ENCODE data around the gene SUPT5H. TPM values are rescaled to one million over a fixed set of nuclear protein-coding genes. Genes with fewer than 3 reads are reported as not detected.
A peak's percentile ranks its signal among the peaks of the same experiment; 100 is the strongest.

The SUPT5H gene
- total and polyA plus RNA-seq, 12 donors: 56.2 to 149 (median 84.3) TPM

DNA sequence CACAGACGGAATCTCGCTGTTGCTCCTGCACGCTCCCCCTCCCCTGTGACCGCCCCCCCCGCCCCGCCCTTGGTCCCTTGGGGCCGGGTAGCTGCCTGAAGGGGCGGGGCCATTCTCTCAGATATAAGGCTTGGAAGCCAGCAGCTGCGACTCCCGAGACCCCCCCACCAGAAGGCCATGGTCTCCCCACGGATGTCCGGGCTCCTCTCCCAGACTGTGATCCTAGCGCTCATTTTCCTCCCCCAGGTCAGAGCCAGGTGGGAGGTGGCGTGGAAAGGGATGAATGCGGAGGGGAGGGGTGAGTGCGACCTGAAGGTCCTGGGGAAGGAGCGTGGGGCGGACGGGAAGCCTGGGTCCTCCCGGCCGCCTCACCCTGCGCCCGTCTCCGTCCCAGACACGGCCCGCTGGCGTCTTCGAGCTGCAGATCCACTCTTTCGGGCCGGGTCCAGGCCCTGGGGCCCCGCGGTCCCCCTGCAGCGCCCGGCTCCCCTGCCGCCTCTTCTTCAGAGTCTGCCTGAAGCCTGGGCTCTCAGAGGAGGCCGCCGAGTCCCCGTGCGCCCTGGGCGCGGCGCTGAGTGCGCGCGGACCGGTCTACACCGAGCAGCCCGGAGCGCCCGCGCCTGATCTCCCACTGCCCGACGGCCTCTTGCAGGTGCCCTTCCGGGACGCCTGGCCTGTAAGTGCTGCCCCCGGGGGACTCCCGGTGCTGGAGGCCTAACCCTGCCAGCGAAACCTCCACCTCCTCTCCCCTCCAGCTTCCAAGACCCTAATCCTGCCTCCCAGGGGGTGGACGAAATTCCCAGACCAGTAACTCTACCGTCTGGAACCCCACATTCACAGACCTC, 53.6 kb downstream of the SUPT5H start, which contains the start of gene DLL3:
TSS of gene DLL3 (plus strand) at position 150 of the 845 bp plus-strand sequence. CDS start at position 178, 28 bp downstream.
- peaks cover 14 to 88% (median 79%) of the 10 kb centered on the region in 7 donors for H3K27me3 ChIP-seq
- H3K9me3 ChIP-seq: no peaks in the 10 kb centered on the region
- ATAC-seq (peak in 1 of 8 donors; percentile 18), DNase-seq (no peak)
- peak within 1 kb of the TSS in 4 of 10 donors; percentile 3 to 18 (median 14) for H3K4me3 ChIP-seq
- H3K4me1 ChIP-seq: peaks cover 0 to 27% (median 19%) of the 10 kb centered on the region in 9 donors
- intact Hi-C loops (cut with DNase I): no loop called here
- 1 to 2% methylated on average over 60 of the region's 60 CpGs for WGBS, 2 donors
- TF ChIP-seq, protein P1, sequence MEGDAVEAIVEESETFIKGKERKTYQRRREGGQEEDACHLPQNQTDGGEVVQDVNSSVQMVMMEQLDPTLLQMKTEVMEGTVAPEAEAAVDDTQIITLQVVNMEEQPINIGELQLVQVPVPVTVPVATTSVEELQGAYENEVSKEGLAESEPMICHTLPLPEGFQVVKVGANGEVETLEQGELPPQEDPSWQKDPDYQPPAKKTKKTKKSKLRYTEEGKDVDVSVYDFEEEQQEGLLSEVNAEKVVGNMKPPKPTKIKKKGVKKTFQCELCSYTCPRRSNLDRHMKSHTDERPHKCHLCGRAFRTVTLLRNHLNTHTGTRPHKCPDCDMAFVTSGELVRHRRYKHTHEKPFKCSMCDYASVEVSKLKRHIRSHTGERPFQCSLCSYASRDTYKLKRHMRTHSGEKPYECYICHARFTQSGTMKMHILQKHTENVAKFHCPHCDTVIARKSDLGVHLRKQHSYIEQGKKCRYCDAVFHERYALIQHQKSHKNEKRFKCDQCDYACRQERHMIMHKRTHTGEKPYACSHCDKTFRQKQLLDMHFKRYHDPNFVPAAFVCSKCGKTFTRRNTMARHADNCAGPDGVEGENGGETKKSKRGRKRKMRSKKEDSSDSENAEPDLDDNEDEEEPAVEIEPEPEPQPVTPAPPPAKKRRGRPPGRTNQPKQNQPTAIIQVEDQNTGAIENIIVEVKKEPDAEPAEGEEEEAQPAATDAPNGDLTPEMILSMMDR (IDR thresholded peaks at IDR 0.05): no peak
- H3K27ac ChIP-seq: no peak within 1 kb of the TSS
- H3K36me3 ChIP-seq: no peaks in the 10 kb centered on the region

DNA sequence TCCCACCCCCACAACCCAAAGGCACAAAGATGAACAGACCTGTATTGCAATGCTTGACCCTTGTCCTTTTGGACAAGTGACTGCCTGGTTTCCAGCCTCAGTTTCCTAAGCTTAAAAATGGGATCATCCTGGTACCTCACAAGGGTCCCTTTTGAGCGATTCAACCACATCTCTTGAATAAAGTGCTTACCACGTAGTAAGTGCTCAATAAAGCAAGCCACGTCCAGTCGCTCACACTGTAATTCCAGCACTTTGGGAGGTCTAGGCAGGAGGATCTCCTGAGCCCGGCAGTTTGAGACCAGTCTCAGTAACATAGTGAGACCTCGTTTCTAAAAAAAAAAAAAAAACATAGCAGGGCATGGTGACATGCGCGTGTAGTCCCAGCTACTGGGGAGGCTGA, 54.5 kb downstream of the SUPT5H start:
- ATAC-seq: no peak
- 77 to 83% methylated on average over 8 of the region's 8 CpGs for WGBS, 2 donors
- Histone ChIP-seq H3K4me3 (no peak overlapping the region), H3K36me3 (no peaks in the 10 kb centered on the region), H3K27me3 (peaks cover 19 to 98% (median 88%) of the 10 kb centered on the region in 7 donors), H3K4me1 (peaks cover 0 to 27% (median 19%) of the 10 kb centered on the region in 9 donors), H3K9me3 (no peaks in the 10 kb centered on the region), H3K27ac (no peak overlapping the region)
- DNase-seq: no peak
- intact Hi-C loops (cut with DNase I): no loop called here
- TF ChIP-seq, protein P1 (IDR thresholded peaks at IDR 0.05): no peak

DNA sequence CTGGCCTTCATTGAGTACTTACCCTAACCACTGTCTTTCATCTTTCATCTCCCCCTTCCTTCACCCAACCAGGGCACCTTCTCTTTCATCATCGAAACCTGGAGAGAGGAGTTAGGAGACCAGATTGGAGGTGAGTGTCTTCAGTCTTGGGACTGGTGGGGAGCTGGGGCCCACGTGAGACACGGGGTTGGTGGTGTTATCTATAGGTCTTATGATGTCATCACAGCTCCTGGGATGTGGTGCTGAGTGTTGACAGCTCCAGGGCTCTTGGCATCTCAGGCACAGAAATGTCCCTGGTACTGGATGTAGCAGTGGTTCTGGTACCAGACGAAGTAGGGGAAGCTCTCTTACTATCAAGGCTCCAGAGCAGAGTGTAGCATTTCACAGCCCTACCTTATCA, 55.2 kb downstream of the SUPT5H start:
- TF ChIP-seq, protein P1 (IDR thresholded peaks at IDR 0.05): no peak
- no peak for DNase-seq
- H3K4me1 ChIP-seq: peaks cover 0 to 27% (median 19%) of the 10 kb centered on the region in 9 donors
- WGBS, 2 donors: 28 to 33% methylated on average over 4 of the region's 4 CpGs
- no peak for ATAC-seq
- H3K36me3 ChIP-seq: no peaks in the 10 kb centered on the region
- no peaks in the 10 kb centered on the region for H3K9me3 ChIP-seq
- intact Hi-C loops (cut with DNase I): no loop called here
- H3K4me3 ChIP-seq: no peak overlapping the region
- H3K27me3 ChIP-seq: peaks cover 19 to 100% (median 94%) of the 10 kb centered on the region in 7 donors
- no peak overlapping the region for H3K27ac ChIP-seq

DNA sequence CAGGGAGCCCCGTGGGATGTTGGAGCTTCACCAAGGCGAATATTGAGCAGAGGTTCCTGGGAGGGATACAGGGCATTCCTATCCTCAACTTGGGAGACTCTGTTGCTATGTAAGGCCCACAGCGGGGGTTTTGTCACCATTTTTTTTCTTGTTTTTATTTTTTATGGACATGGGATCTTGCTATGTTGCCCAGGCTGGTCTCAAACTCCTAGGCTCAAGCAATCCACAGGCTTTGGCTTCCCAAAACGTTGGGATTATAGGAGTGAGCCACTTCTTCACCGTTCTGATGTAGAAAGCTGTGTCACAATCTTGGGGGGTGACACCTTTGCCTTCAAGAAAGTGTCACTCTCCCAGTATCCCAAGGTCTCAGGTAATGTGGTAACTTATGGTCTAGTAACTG, 56.0 kb downstream of the SUPT5H start:
- Histone ChIP-seq H3K27ac (no peak overlapping the region), H3K36me3 (no peaks in the 10 kb centered on the region)
- TF ChIP-seq, protein P1 (IDR thresholded peaks at IDR 0.05): no peak

More for the DNA sequence above, 56.0 kb downstream of the SUPT5H start:
- DNase-seq (no peak), ATAC-seq (no peak)
- 77 to 82% methylated on average over 5 of the region's 5 CpGs for whole genome bisulfite sequencing, 2 donors
- no peak overlapping the region for H3K4me3 ChIP-seq
- H3K9me3 ChIP-seq: no peaks in the 10 kb centered on the region
- peaks cover 0 to 27% (median 19%) of the 10 kb centered on the region in 9 donors for H3K4me1 ChIP-seq
- intact Hi-C loops (cut with DNase I): no loop called here
- H3K27me3 ChIP-seq: peaks cover 19 to 100% (median 96%) of the 10 kb centered on the region in 7 donors

Data from heart right ventricle (tissue), 16 donors.